Esophagus muscularis mucosa (tissue), 4 donors: ENCODE data around the gene CPT1A. TPM values are rescaled to one million over a fixed set of nuclear protein-coding genes. Genes with fewer than 3 reads are reported as not detected.

Source experiments
- DNase-seq: peaks from one replicate; pipeline ENCODE4 v3.0.0-alpha.2; 2017; ENCODE audit errors: extremely low spot score
- H3K27ac ChIP-seq, 4 donors: fragments of 200-600 bp; sonication (generic); replicated peaks in 1 of 4; 1 replicate in 3 of 4; 2 replicates in 1 of 4; pipeline ENCODE4 v1.5.1; 2016 to 2019; ENCODE audit warnings: mild to moderate bottlenecking in 1 of 4
- H3K27me3 ChIP-seq, 4 donors: fragments of 200-600 bp; sonication (generic); one replicate each; pipeline versions ENCODE4 v1.5.1 to v1.6.0; 2016 to 2019
- H3K36me3 ChIP-seq, 4 donors: fragments of 200-600 bp; sonication (generic); one replicate each; pipeline ENCODE4 v1.5.1; 2016 to 2019
- H3K4me1 ChIP-seq, 4 donors: fragments of 200-600 bp; sonication (generic); one replicate each; pipeline ENCODE4 v1.5.1; 2016 to 2019
- H3K4me3 ChIP-seq, 4 donors: fragments of 200-600 bp; sonication (generic); 1 replicate in 2 of 4; 2 replicates in 2 of 4; pipeline ENCODE4 v1.5.1; 2016 to 2019; ENCODE audit warnings: mild to moderate bottlenecking in 4 of 4, moderate library complexity in 1 of 4
- H3K9me3 ChIP-seq, 4 donors: fragments of 200-600 bp; sonication (generic); 1 replicate in 3 of 4; 2 replicates in 1 of 4; pipeline ENCODE4 v1.5.1; 2016 to 2019
- CTCF ChIP-seq, 3 experiments: fragments of 200-600 bp in 2 of 3; fragments of 450-650 bp in 1 of 3; sonication (generic) in 2 of 3; IDR thresholded peaks; one replicate each; pipeline ENCODE4 v1.5.1; 2017 to 2019; ENCODE audit warnings: antibody characterized with exemption in 3 of 3, mild to moderate bottlenecking in 2 of 3, moderate library complexity in 1 of 3
- EP300 ChIP-seq: sonication (generic); formaldehyde crosslinking; IDR thresholded peaks from one replicate; pipeline ENCODE4 v1.6.1; 2017; ENCODE audit warnings: antibody characterized with exemption
- POLR2A ChIP-seq: fragments of 450-650 bp; IDR thresholded peaks from one replicate; pipeline ENCODE4 v1.6.1; 2017; ENCODE audit warnings: antibody characterized with exemption, moderate library complexity, mild to moderate bottlenecking, low read depth
- POLR2AphosphoS5 ChIP-seq, 2 donors: sonication (generic); formaldehyde crosslinking; IDR thresholded peaks; one replicate each; pipeline ENCODE4 v1.6.1; 2017; ENCODE audit warnings: antibody characterized with exemption in 2 of 2
- WGBS: methylation state at CpG from one replicate; pipeline ENCODE4 v1.1.5; 2018; 5-methylcytosine and 5-hydroxymethylcytosine counted together
- intact Hi-C: fragments of 100-400 bp; cut with DNase I; formaldehyde crosslinking; loops from one replicate; pipeline ENCODE4 v1.15.1; 2023
- total RNA-seq, 4 donors: library from RNA; depleted of rRNA; stranded (reverse); fragments of >200 nt; gene quantifications; one replicate each; pipeline versions ENCODE4 v1.1.0 to v1.2.1, GENCODE V29; 2016

CPT1A gene
- total RNA-seq, 4 donors from 2014 or later = 36.1 to 122 (median 77.5) TPM

GRCh38 chr11:68714060-68714856, 127.5 kb downstream of the CPT1A start:
- peaks cover 0 to 23% (median 0%) of the 10 kb centered on the region in 4 donors for H3K27me3 ChIP-seq
- H3K36me3 ChIP-seq = no peaks in the 10 kb centered on the region
- no peak overlapping the region for H3K4me3 ChIP-seq
- DNase-seq = no peak
- H3K9me3 ChIP-seq = peaks cover 0 to 1% (median 0%) of the 10 kb centered on the region in 4 donors
- H3K4me1 ChIP-seq = no peaks in the 10 kb centered on the region
- 78% methylated on average over 16 of the region's 23 CpGs for WGBS
- no peak overlapping the region for H3K27ac ChIP-seq
- intact Hi-C loops = no loop called here
- no peak for TF ChIP-seq EP300
- no peak for TF ChIP-seq POLR2AphosphoS5 (IDR thresholded peaks at IDR 0.05)
- no peak for TF ChIP-seq POLR2A
- TF ChIP-seq CTCF (IDR thresholded peaks at IDR 0.05) = no peak

- no peaks in the 10 kb centered on the region for H3K9me3 ChIP-seq
- intact Hi-C loops = no loop called here
- no peak for TF ChIP-seq EP300
- TF ChIP-seq POLR2A = no peak
- TF ChIP-seq CTCF (IDR thresholded peaks at IDR 0.05) = no peak
- no peak for TF ChIP-seq POLR2AphosphoS5 (IDR thresholded peaks at IDR 0.05)
- no peaks in the 10 kb centered on the region for H3K4me1 ChIP-seq
- H3K27me3 ChIP-seq = peaks cover 0 to 23% (median 0%) of the 10 kb centered on the region in 4 donors
- no peak overlapping the region for H3K27ac ChIP-seq
- 95% methylated on average over 8 of the region's 8 CpGs for WGBS
- no peaks in the 10 kb centered on the region for H3K36me3 ChIP-seq
- no peak overlapping the region for H3K4me3 ChIP-seq
- DNase-seq = no peak
Measured at GRCh38 chr11:68711114-68711513, 130.6 kb downstream of the CPT1A start.

- TF ChIP-seq CTCF (IDR thresholded peaks at IDR 0.05) (no peak), POLR2A (no peak), EP300 (no peak), POLR2AphosphoS5 (IDR thresholded peaks at IDR 0.05) (no peak)
- DNase-seq = no peak
- Histone ChIP-seq H3K4me1 (peaks cover 0 to under 1% (median under 1%) of the 10 kb centered on the region in 4 donors), H3K36me3 (no peaks in the 10 kb centered on the region), H3K27me3 (peaks cover 0 to 28% (median 0%) of the 10 kb centered on the region in 4 donors), H3K9me3 (no peaks in the 10 kb centered on the region), H3K27ac (no peak overlapping the region), H3K4me3 (no peak overlapping the region)
- 85% methylated on average over 11 of the region's 11 CpGs for WGBS
- intact Hi-C loops = no loop called here
Measured at GRCh38 chr11:68710409-68710808, 131.3 kb downstream of the CPT1A start.

- no peaks in the 10 kb centered on the region for H3K36me3 ChIP-seq
- intact Hi-C loops = no loop called here
- H3K27ac ChIP-seq = no peak overlapping the region
- H3K4me3 ChIP-seq = no peak overlapping the region
- WGBS = 80% methylated on average over 12 of the region's 12 CpGs
- peaks cover 0 to 8% (median 6%) of the 10 kb centered on the region in 4 donors for H3K4me1 ChIP-seq
- TF ChIP-seq POLR2A (no peak), CTCF (IDR thresholded peaks at IDR 0.05) (no peak), EP300 (no peak), POLR2AphosphoS5 (IDR thresholded peaks at IDR 0.05) (no peak)
- no peaks in the 10 kb centered on the region for H3K9me3 ChIP-seq
- H3K27me3 ChIP-seq = peaks cover 0 to 30% (median 0%) of the 10 kb centered on the region in 4 donors
- no peak for DNase-seq
Measured at GRCh38 chr11:68709062-68709461, 132.7 kb downstream of the CPT1A start.

GRCh38 chr11:68707527-68707926, 134.2 kb downstream of the CPT1A start:
- Histone ChIP-seq H3K9me3 (no peaks in the 10 kb centered on the region), H3K4me3 (no peak overlapping the region), H3K27ac (no peak overlapping the region), H3K4me1 (peaks cover 0 to 8% (median 6%) of the 10 kb centered on the region in 4 donors), H3K27me3 (peaks cover 0 to 38% (median 0%) of the 10 kb centered on the region in 4 donors), H3K36me3 (no peaks in the 10 kb centered on the region)
- DNase-seq = no peak
- 88% methylated on average over 7 of the region's 7 CpGs for WGBS
- no peak for TF ChIP-seq CTCF (IDR thresholded peaks at IDR 0.05)
- no peak for TF ChIP-seq EP300
- TF ChIP-seq POLR2AphosphoS5 (IDR thresholded peaks at IDR 0.05) = no peak
- TF ChIP-seq POLR2A = no peak
- intact Hi-C loops = no loop called here
